HG03175 (cell line): ENCODE data around the gene CTRB1.

Experiments
- ATAC-seq: cut with Tn5 transposase; IDR thresholded peaks from one replicate; pipeline ENCODE4 v1.9.1; 2021; ENCODE audit warnings: mild to moderate bottlenecking, moderate library complexity; ENCODE audit not compliant: unreplicated experiment

The CTRB1 gene

DNA sequence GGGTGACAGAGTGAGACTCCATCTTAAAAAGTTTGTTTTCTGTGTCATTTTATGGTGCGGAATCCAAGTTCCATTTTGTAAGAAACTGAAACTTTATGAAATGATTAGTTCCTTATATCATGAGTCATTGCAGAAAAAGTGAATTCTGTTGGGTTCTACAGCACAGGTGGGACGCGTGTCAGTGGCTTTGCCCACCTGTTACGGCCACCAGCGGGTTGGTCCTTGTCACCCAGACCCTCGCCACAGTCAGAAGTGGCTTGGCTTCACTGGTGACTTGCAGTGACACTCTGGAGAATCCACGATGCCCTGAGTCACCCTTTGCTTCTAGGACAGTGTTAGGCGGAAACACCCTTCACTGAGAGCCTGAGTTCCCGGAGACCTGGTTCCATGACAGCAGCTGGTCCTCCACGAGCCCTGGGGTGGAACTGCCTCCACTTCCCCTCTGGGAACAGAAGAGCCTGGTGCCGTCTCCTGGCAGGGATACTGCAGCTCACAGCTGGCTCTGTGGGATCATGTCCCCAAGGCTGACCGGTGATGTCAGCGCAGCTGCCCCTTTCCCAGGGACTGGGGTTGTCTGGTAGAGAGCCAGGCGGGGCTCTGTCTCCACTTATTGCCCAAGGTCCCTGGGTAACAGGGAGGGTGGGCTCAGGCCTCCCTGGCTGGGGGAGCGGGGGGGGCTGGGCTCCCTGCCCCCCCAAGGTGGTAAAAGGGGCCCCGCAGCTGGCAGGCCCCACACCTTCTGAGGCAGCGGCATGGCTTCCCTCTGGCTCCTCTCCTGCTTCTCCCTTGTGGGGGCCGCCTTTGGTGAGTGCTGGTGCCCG is at the start of gene CTRB1:
CTRB1 (plus strand) TSS at position 733 of the 821 bp plus-strand sequence; CDS start at position 753, 20 bp downstream.
- peak; percentile 78 for ATAC-seq

- no peak for ATAC-seq
Observed at GRCh38 chr16:75169899-75170405, 48.8 kb upstream of the CTRB1 start.

GRCh38 chr16:75172578-75172977 is 46.2 kb upstream of the CTRB1 start:
- no peak for ATAC-seq

GRCh38 chr16:75175074-75175473 is 43.7 kb upstream of the CTRB1 start:
- ATAC-seq: no peak

- no peak for ATAC-seq
Observed at GRCh38 chr16:75176926-75177325, 41.9 kb upstream of the CTRB1 start.

DNA sequence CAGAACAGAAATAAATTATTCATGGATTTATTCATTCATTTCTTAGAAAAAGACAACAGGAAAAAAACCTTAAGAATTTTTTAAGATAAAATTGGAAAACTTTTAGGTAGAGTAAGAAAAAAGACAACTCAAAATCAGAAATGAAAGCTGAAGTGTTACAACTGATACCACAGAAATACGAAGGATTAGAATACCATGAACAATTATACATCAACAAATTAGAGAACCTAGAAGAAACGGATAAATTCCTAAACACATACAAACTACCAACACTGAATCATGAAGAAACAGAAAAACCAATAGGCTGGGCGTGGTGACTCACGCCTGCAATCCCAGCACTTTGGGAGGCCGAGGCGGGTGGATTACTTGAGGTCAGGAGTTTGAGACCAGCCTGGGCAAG is 39.6 kb upstream of the CTRB1 start:
- ATAC-seq: no peak

DNA sequence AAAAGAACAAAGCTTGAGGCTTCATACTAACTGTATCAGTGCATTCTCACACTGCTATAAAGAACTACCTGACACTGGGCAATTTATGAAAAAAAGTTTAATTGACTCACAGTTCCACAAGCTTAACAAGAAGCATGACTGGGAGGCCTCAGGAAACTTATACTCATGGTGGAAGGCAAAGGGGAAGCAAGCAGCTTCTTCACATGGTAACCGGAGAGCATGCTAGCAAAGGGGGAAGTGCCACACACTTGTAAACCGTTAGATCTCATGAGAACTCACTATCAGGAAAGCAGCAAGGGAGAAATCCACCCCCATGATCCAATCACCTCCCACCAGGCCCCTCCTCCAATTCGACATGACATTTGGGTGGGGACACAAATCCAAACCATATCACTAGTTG is 37.2 kb upstream of the CTRB1 start:
- ATAC-seq: no peak

DNA sequence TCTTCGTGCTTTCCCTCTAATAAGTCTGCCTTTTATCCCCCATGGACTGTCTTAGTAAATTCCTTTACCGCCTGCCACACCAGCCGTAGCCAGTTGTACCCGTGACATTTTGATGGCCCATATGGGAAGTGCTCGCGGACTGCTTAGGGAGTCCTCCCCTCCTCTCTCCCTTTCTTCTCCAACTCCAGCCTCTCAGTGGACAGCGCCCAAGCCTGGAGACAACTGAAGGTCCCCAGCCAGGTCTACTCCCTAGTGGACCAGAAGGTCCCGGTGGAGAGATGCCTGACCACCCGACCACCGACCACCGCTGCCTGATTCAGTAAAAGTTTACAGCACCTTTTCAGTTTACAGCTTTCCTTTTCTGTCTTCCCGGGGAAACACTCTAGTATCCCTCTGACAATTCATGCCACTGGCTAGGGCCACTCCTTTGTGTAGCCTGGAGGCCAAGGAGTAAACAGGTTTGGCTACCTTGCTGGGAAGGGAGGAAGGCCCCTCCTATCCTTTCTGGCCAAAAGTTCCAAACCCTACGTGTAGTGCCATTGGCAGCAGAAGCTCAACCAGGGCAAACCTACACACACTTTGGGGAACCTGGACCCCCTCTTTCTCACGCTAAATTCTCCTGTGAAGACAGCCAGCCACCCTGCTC is 29.8 kb upstream of the CTRB1 start:
- no peak for ATAC-seq

- no peak for ATAC-seq
Observed at GRCh38 chr16:75189638-75190245, 29.0 kb upstream of the CTRB1 start.

- no peak for ATAC-seq
Observed at GRCh38 chr16:75192606-75193264, 26.1 kb upstream of the CTRB1 start.

GRCh38 chr16:75193265-75193650 is 25.5 kb upstream of the CTRB1 start:
- ATAC-seq: no peak

GRCh38 chr16:75193730-75194444 is 24.9 kb upstream of the CTRB1 start:
- ATAC-seq: no peak

- ATAC-seq: no peak
Observed at GRCh38 chr16:75195811-75196790, 22.7 kb upstream of the CTRB1 start.

- no peak for ATAC-seq
Observed at GRCh38 chr16:75196836-75197235, 22.0 kb upstream of the CTRB1 start.

DNA sequence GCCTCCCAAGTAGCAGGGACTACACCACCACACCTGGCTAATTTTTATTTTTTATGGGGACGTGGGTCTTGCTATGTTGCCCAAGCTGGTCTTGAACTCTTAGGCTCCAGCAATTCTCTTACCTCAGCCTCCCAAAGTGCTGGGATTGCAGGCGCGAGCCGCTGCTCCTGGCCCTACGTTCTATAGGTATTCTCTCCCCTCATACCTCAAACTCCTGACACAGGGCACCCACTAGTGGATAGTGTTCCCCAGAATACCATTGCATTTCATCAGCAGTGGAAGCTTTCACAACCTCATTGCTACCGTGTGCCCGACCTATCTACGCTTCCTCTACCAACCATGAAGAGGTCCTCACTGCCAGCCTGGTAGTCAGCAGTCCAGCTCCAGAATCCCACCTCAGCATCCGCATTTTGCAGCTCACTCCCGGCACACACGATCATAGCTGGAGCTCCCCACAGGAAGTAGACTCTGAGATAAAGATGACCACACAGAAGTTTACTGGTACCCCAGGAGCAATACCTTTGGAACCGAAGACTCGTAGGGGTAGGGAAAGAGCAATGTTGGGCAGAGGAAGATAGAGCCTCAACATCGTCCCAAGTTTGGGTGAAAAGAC is 21.2 kb upstream of the CTRB1 start:
- ATAC-seq: no peak

DNA sequence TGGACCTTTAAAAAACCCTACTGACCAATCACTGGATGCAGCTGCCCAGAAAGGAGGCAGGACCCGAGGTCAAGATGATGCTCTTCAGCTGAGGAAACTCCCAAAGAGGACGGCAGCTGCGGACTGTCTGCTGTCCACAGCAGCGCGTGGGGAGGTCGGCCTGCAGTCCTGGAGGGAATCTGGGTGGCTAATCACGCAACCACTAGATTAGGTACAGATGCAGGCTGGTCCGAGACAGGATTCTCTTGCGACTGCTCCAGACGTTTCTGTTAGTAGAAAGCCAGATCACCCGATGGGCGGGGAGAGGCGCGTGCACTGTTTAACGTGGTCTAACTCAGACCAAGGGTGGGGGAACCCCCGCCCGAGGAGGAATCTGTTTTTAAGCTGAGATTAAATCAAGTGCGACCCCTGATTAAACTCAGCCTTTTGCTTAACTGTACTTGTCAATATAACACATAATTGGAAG is 20.6 kb upstream of the CTRB1 start:
- no peak for ATAC-seq

DNA sequence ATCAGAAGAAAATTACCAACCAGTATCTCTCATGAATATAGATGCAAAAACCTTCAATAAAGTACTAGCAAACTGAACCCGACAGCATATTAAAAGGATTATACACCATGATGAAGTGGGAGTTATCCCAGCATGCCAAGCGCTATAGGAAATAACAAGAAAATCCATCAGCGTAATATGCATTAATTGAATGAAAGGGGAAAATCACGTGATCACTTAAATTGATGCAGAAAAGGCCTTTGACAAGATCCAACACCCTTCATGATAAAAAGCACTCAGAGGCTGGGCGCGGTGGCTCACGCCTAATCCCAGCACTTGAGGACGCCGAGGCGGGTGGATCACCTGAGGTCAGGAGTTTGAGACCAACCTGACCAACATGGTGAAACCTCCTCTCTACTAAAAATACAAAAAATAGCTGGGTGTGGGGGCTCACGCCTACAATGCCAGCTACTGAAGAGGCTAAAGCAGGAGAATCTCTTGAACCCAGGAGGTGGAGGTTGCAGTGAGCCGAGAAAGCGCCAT is 16.7 kb upstream of the CTRB1 start:
- ATAC-seq: no peak

GRCh38 chr16:75203096-75203495 is 15.7 kb upstream of the CTRB1 start:
- ATAC-seq: no peak
